Activated gamma-delta T cell treated with anti-CD3 and anti-CD28 coated beads, Interleukin-2, amount 50 U/mL, for 16 hours (primary cell): ENCODE results near the gene PLAAT1.

ENCODE experiments used
- DNase-seq: peaks from one replicate; pipeline ENCODE4 v3.0.0-alpha.2; 2020; ENCODE audit warnings: low read depth

Gene PLAAT1

DNA sequence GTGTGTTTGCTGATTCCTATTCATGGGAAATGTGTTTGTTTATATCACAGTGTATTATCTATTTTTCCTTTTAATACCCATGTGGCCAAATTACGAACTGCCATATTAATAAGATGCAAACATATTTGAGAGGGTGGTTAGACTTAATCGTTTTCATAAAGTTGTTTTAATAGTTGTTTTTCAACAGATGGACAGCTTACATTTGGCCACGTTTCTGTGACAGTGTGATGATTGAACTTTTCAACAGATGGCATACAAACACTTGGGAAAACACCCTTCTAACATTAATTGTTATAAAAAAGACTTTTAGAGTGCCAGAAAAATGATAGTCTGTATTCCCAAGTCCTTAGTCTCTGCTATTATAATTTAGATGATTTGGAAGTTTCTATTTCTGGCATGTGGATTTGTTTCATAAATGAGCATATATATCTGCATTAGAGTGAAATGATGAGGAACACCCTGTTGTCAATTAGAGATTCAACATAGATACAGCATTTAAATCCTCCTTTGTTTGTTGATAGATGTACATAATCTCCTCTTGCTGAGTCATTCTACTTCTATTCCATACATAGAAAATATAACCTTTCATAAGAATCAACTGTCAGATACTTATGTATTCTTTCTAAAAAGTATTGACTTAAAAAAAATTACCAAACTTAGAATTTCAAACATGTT lies 13.1 kb downstream of the PLAAT1 start:
- DNase-seq, result no peak

DNA sequence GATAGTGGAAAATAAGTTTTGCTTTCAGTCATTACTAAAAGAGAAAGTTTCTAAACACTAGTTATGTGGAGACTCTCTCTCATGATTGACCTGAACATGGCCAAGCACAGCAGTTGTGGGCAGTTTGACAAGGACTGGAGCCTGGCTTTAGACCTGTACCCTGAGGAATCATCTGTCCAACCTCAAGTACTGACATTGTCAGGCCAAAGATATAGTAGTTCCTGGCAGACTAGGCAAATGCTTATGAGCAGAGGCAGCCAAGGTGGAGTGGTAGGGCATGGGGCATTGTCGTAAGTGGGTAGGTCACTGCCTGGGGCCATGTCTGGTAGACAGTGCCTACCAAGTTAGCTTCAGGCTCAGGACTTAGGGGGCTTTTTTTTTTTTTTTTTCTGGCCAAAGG lies 20.9 kb downstream of the PLAAT1 start:
- DNase-seq, result no peak

DNA sequence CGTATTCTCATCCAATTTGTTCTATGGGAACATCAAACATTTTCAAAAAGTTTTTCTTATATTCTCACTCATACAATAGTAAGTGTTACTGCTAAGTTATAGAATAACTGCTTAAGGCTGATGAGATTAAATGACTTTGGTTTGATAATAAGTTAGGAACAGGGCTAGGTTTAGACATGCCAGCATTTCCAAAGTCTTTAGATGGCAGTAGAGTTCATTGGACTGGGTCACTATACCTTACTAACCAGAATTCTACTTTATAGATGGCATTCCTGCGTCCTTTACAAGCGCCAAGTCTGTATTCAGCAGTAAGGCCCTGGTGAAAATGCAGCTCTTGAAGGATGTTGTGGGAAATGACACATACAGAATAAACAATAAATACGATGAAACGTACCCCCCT lies 21.7 kb downstream of the PLAAT1 start:
- DNase-seq, result no peak

DNA sequence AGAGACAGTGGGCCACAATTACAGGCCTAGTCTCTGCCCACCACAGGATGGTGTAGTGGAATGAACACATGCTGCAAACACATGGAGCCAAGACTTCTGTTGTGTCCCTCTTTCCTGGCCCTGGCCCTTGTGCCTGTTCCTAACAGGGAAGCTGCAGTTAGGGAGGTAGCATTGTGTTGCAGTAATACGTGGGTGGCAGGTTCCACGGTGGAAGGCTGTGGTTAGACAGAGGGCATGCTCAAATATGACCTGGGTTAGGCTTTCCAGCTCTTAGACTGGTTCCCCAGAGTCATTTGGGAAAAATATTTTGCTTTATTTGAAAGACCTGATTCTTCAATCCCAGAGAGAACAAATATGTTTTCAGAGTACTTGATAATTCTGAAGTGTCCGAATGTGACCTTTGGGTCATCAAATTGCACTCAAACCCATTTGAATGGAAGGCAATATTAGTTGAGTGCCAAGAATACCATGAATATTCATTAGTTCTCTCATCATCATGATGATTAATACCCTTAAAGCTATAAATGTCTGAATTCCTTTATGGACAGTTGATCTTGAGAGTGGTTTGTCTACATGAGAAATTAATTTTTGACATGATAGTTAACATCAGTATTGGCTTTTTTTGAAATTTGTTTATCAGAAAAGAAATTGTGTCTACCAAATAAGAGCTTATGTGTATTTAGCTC lies 28.5 kb downstream of the PLAAT1 start:
- no peak for DNase-seq

DNA sequence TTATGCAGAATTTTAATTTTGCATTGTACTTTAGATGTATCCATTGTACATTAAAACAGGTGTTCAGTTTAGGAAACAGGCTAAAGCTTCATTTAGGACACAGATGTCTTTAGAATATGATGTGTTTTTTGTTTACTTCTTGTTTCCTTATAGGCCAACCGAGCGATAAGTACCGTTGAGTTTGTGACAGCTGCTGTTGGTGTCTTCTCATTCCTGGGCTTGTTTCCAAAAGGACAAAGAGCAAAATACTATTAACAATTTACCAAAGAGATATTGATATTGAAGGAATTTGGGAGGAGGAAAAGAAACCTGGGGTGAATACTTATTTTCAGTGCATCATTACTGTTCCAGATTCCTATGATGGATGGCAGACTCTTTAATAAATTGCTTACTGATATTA lies 29.4 kb downstream of the PLAAT1 start:
- no peak for DNase-seq

DNA sequence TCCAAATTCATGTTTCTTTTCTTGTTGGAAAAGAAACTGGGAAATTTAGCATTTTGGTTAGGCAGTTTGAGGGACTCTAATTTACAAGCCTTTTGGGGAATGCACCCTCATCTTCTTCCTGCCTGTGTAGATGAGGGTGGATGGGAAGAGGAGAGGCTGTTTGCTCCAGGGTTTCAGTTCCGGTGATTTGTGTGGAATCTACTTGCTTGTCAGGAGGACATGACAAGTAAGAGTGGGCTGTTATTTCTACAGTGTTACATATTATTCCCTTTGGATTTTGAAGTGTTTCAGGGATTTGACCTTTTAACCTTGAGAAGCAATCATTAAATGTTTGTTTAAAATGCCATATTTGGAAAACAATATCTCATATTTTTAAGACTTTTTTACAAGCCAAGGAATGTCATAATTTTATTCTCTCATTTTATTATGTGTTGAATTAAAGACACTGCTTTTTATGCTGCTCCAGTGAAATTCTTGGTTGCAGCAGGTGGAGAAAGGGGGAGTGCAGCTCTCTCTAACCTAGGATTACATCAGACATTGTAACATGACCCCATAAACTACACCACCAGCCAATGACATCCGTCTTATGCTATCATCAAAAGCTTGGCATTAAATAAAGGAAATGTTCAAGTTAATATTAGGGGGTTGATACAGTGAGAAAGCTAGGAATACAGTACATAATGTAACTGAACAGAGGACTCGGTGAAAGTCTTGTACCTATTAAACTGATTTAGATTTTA lies 30.2 kb downstream of the PLAAT1 start:
- DNase-seq, result no peak

DNA sequence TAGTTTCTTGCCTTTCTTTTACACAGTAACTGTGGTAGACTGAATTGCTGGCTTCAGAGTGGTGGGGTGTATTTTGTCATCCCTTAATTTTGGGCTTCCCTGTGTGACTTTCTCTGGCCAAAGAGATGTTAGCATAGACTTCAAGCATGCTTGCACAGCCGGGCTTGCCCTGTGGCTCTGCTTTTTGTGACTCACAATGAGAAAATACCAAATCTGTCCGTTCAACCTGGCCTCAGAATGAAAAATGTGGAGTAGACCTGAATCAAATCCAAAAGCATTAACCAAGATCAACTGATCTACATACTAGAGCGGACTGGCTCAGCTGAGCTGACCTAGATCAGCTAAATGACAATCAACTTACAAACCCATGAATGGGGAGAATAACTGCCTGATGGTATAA lies 51.4 kb downstream of the PLAAT1 start:
- no peak for DNase-seq

DNA sequence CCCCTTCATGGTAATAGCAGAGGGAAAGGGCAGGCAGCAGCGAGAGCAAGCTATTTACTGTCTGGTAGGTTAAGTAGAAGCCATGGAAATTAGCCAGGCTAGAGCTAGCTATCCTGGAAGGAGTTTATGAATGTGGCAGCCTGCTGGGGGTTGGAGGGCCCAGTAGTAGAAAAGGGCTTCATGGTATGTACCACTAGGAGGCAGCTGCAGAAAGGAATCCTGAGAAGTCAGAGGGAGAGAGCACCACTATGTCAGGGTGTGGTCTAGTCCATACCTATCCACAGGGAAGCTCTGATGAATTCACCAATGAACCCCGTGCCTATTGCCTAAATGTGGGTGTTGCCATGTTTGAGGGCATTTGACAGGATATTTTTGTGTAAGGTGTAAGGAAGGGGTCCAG lies 55.0 kb downstream of the PLAAT1 start:
- DNase-seq, result no peak

DNA sequence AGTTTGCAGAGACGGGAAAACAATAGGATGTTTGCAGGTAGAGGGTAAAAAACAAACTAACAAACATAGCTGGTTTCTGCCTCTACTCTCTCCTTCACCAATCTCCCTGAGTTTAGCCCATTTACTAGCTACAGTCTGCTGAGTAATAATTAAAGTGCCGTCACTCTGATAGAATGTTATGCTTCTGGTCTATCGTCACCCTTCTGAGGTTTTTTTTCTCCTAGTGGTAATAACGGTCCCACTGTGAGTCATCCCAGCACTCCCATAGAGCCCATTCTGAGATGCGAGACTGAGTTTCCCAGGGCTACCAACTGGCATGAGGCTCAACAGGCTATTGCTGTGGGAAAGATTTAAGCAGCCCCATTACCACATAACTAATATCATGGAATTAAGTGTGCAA lies 56.4 kb downstream of the PLAAT1 start:
- DNase-seq, result no peak

DNA sequence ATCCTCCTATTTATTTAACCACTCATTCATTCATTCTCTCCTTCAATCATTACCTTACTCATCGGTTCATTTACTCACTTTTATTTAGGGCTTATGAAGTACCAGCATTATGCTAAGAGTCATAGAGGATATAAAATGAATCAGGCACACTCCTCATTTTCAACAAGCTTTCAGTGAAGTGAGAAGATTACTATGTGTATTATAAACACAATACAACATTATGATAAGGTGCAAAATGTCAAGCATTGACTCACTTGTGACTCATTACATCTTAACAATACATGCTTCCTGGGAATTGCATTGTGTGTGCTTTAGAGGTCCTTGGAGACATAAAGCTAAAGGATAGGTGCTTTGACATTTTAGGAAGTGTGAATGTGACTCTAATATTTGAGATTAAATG lies 60.4 kb downstream of the PLAAT1 start:
- no peak for DNase-seq

DNA sequence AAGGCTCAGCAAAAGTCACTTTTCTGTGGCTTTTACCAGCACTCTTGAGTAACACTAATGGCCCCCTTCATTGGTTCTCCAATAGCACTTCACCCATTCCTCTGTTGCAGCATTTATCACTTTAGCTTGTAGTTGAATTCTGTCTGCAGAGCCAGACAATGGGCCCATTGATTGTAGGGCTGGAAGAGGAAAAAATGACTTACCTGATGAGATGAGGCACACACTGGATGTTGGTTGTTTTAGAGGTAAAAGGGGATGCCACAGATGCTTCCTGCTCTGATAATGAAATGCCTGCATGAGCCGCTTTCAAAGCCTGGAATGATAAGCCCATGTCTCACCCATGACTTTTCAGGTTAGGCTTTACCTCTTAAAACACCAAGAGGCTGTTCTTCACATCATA lies 64.3 kb downstream of the PLAAT1 start:
- DNase-seq, result no peak

DNA sequence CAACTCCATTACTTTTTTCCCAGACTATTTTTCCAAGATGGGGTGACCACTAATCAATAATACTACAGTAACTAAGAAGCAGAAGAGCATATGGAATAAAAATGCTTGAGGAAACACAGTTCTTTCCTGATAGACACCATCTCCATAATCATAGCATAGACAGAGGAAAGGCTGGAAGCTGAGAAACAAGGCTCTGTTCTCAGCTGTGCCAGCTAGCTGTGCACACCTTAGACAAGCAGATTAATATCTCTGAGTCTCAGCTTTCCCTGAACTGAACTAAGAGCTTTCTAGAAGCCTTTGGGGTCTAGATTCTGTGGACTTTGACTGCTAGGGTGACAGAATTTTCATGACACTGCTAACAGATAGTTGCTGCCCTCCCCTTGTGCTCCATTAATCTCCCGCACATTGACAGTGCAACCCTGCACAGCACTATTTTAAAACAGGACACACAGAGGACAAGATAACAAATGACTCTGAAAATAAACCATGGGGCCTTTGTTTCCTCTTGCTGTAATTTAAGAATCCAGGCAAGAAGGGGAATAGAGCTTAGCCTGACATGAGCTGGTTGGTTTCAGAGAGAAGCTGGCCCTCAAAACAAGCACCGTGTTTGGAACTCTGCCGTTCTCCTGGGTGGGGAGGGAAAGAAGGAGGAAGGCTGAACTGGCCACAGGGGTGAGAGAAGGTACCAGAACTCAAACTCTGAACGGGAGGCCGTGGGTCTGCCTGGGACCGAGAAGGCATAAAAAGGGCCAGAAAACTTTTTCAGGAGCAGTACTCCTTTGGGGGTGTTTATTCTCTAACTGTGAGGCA lies 70.1 kb downstream of the PLAAT1 start:
- DNase-seq, result no peak

DNA sequence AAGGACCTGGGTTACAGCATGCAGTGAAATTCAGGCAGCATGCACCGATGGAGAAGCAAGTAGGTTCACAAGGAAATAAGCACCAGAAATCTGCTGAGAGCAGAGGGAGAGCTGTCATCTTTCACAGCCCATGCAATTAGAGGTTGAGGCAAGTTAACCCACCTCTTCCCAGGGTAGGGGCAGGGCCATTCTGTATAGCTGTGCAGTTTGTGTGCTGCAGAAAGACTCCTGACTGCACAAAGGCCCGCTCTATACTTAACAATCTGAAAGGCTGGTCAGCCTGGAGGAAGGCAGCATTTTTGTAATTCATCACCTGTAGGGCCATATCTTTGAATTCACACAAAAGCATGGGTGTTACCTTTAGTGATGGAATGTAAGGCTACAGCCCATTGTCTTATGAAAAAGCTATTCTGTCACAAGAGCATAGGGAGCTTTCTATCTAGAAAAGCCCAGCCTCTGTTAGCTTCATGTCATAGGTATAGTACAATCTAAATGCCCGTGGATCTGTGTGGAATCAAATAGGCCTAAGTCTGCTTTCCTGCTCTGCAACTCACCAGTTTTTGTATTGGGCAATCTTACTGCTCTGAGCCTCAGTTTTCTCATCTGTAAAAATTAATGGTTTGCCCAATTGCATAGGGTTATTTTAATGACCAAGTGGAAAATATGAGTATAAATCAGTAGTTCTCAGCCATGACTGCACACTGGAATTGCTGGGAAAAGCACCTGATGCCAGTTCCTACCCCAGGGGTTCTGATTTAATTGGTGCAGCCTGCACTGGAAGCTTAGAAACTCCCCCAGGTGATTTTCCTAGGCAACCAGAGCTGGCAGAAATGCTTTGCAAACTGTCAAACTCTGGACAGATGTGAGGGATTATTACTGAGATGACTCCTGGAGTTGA lies 72.3 kb downstream of the PLAAT1 start:
- DNase-seq, result no peak

DNA sequence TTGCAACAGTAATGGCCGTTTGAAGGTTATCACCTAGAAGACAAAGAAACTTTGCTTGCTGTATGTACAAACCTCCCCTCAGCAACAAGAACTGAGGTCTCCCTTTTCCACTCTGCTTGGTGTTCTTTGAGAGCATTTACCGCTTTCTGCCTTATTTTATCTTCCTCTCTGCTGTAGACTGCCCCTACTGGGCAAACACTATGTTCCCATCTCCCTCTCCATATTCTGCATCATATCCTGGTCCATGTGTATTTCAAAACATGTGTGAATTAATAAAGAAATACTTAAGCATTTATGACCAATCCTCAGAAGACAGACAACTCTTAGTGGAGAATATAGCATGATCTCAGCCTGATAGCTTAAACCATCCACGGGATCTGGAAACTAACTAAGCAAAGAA lies 73.1 kb downstream of the PLAAT1 start:
- no peak for DNase-seq

DNA sequence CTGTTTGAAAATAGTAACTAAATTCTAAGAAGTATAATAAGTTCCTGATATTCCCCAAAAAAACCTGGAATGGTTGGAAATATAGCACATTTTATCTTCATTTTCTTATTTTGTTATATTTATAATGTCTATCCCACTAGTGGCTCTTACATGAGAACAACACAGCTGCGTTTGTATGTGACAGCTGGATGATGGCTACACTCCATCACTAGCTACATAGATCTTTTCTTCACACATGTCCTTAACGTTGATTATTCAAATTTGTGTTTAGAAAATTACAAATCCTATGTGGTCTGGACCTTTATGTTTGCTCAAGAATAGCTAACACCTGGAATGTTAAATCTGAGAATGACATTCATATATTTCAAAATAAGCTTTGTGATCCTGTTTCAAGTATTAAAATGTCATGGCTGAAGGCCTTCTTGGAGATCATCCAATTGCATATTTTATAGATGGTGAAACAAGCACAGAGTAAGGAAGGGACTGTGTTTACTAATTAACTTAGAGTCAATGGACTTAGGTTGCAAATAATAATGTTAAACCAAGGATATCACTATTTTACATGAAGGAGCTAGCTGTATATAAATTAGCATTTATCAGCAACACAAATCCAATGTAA lies 76.8 kb downstream of the PLAAT1 start:
- no peak for DNase-seq
